B cell (primary cell): ENCODE data around the gene IL1A. TPM values are rescaled to one million over a fixed set of nuclear protein-coding genes. Genes with fewer than 3 reads are reported as not detected.

Experiments used
- ATAC-seq: fragments of 200-7000 bp; cut with Tn5 transposase; one replicate; pipeline ENCODE4 v1.10.0; 2021; ENCODE audit warnings: low read depth, mild to moderate bottlenecking, moderate number of reproducible peaks, moderate library complexity
- CTCF ChIA-PET: fragments of 350-600 bp; sonication (Branson Sonifier 250); formaldehyde crosslinking; loops from one replicate; lab custom pipeline; 2021; ENCODE audit warnings: antibody characterized with exemption, inconsistent platforms; lab: Charles Lee
- POLR2A ChIA-PET: fragments of 350-600 bp; sonication (Branson Sonifier 250); formaldehyde crosslinking; loops from one replicate; lab custom pipeline; 2021; ENCODE audit warnings: antibody characterized with exemption; lab: Charles Lee
- DNase-seq: peaks from one replicate; pipeline ENCODE4 v3.0.0; 2013
- H2AFZ ChIP-seq: 2 replicates; pipeline ENCODE4 v1.6.1; 2012; ENCODE audit warnings: mild to moderate bottlenecking, low read depth, low read length; ENCODE audit not compliant: insufficient read depth, poor library complexity, severe bottlenecking
- H3K27ac ChIP-seq, 2 donors: 1 replicate in 1 of 2; 2 replicates in 1 of 2; pipeline ENCODE4 v1.5.1; 2012 to 2013; ENCODE audit warnings: low read length in 2 of 2, mild to moderate bottlenecking in 2 of 2, moderate library complexity in 1 of 2
- H3K27me3 ChIP-seq, 4 experiments: fragments of 200-600 bp in 1 of 4; sonication (generic) in 1 of 4; replicated peaks in 1 of 4; 1 replicate in 2 of 4; 2 replicates in 2 of 4; pipeline versions ENCODE4 v1.6.1 to v1.7.0; 2013 to 2016; ENCODE audit warnings: low read length in 3 of 4, mild to moderate bottlenecking in 2 of 4, mixed read lengths in 1 of 4, moderate library complexity in 1 of 4; ENCODE audit not compliant: insufficient read depth in 4 of 4, control insufficient read depth in 3 of 4; ENCODE audit errors: control extremely low read depth in 1 of 4
- H3K36me3 ChIP-seq, 2 experiments: replicated peaks in 1 of 2; 1 replicate in 1 of 2; 2 replicates in 1 of 2; pipeline versions ENCODE4 v1.6.1 to v1.7.1; 2013; ENCODE audit warnings: low read length in 1 of 2; ENCODE audit not compliant: insufficient read depth in 2 of 2, control insufficient read depth in 1 of 2; ENCODE audit errors: control extremely low read depth in 1 of 2, extremely low read depth in 1 of 2
- H3K4me1 ChIP-seq, 2 donors: fragments of 200-600 bp in 1 of 2; sonication (generic) in 1 of 2; 1 replicate in 1 of 2; 2 replicates in 1 of 2; pipeline versions ENCODE4 v1.5.1 to v1.6.1; 2013 to 2017; ENCODE audit warnings: low read length in 2 of 2; ENCODE audit not compliant: control insufficient read depth in 2 of 2, insufficient read depth in 2 of 2
- H3K4me2 ChIP-seq: replicated peaks from 2 replicates; pipeline ENCODE3; 2012; ENCODE audit warnings: mild to moderate bottlenecking, low read depth, low read length; ENCODE audit not compliant: poor library complexity, severe bottlenecking
- H3K4me3 ChIP-seq, 5 experiments: fragments of 200-600 bp in 1 of 5; sonication (generic) in 1 of 5; 1 replicate in 3 of 5; 2 replicates in 2 of 5; pipeline versions ENCODE4 v1.5.1 to v1.7.0; 2011 to 2016; ENCODE audit warnings: low read length in 4 of 5, mild to moderate bottlenecking in 4 of 5, low read depth in 2 of 5, control low read depth in 1 of 5, moderate library complexity in 1 of 5; ENCODE audit not compliant: insufficient read depth in 1 of 5; ENCODE audit errors: control extremely low read depth in 1 of 5, extremely low read depth in 1 of 5
- H3K79me2 ChIP-seq: fragments of 200-600 bp; sonication (generic); one replicate; pipeline ENCODE4 v1.6.0; 2016; ENCODE audit warnings: low read length; ENCODE audit not compliant: control insufficient read depth, insufficient read depth
- H3K9ac ChIP-seq: fragments of 200-600 bp; sonication (generic); 2 replicates; pipeline ENCODE4 v1.6.1; 2017; ENCODE audit warnings: mild to moderate bottlenecking, low read length, moderate library complexity
- H3K9me3 ChIP-seq, 3 donors: one replicate each; pipeline versions ENCODE4 v1.6.1 to v1.7.1; 2013; ENCODE audit warnings: low read length in 2 of 3; ENCODE audit not compliant: control insufficient read depth in 2 of 3, insufficient read depth in 1 of 3; ENCODE audit errors: control extremely low read depth in 1 of 3
- H4K20me1 ChIP-seq: 2 replicates; pipeline ENCODE4 v1.6.0; 2012; ENCODE audit warnings: mild to moderate bottlenecking, low read length; ENCODE audit not compliant: insufficient read depth, control insufficient read depth, poor library complexity, severe bottlenecking
- H3K27ac Mint-ChIP-seq: one replicate; pipeline ENCODE4 v1.8.0; 2021; ENCODE audit warnings: mixed read lengths
- H3K27me3 Mint-ChIP-seq: one replicate; pipeline ENCODE4 v1.8.0; 2021; ENCODE audit warnings: mixed read lengths
- H3K4me1 Mint-ChIP-seq: one replicate; pipeline ENCODE4 v1.8.0; 2021; ENCODE audit warnings: mixed read lengths
- H3K4me3 Mint-ChIP-seq: one replicate; pipeline ENCODE4 v1.8.0; 2021; ENCODE audit warnings: mixed read lengths
- H3K9me3 Mint-ChIP-seq: one replicate; pipeline ENCODE4 v1.8.0; 2022; ENCODE audit warnings: mixed read lengths; ENCODE audit not compliant: insufficient read depth
- CTCF ChIP-seq: fragments of 200-600 bp; IDR thresholded peaks from one replicate; pipeline ENCODE4 v1.8.0; 2022; ENCODE audit warnings: antibody characterized with exemption, mild to moderate bottlenecking
- EZH2 ChIP-seq: IDR thresholded peaks from 2 replicates; pipeline ENCODE4 v1.6.1; 2012; ENCODE audit warnings: borderline replicate concordance, low read depth, mild to moderate bottlenecking, moderate library complexity, low read length; ENCODE audit not compliant: insufficient read depth, poor library complexity, severe bottlenecking
- WGBS: methylation state at CpG from one replicate; pipeline ENCODE4 v1.1.5; 2013; ENCODE audit warnings: missing lambda C conversion rate; ENCODE audit not compliant: insufficient coverage; 5-methylcytosine and 5-hydroxymethylcytosine counted together
- intact Hi-C: fragments of 100-400 bp; cut with micrococcal nuclease; formaldehyde crosslinking; loops from one replicate; pipeline ENCODE4 v1.10.0; 2022
- polyA plus RNA-seq: library from polyadenylated mRNA; depleted of rRNA; stranded (reverse); fragments of >200 nt; gene quantifications from 2 replicates; pipeline ENCODE4 v1.2.3, GENCODE V29; 2012
- total RNA-seq, 2 donors: library from RNA; stranded (reverse); fragments of 120-200 nt in 1 of 2; gene quantifications; 1 replicate in 1 of 2; 2 replicates in 1 of 2; pipeline versions ENCODE4 v1.2.3 to v1.2.4, GENCODE V29; 2013 to 2022

The IL1A gene
- total and polyA plus RNA-seq, 2 donors (not counting 1 experiment from before 2014, with no cell fraction given): 0.15 TPM; not detected in 1

GRCh38 chr2:112733871-112734270 is 50.4 kb downstream of the IL1A start:
- ChIA-PET POLR2A (no interaction called here), CTCF (interaction anchor here (19.8 kb wide), 1 partner anchor 104 kb away, joined by 496 read pairs; no protein-coding TSS in a partner anchor)
- no peak overlapping the region for H2AFZ ChIP-seq
- ATAC-seq: no peak
- H3K4me3 ChIP-seq: no peak overlapping the region
- no peak overlapping the region for H3K4me3 Mint-ChIP-seq
- no peaks in the 10 kb centered on the region for H3K79me2 ChIP-seq
- no peak overlapping the region for H3K27ac ChIP-seq
- TF ChIP-seq CTCF (no peak), EZH2 (no peak)
- no peak overlapping the region for H3K27ac Mint-ChIP-seq
- H3K4me1 ChIP-seq: no peaks in the 10 kb centered on the region
- no peaks in the 10 kb centered on the region for H3K9me3 Mint-ChIP-seq
- no peak overlapping the region for H3K9ac ChIP-seq
- no peaks in the 10 kb centered on the region for H3K27me3 Mint-ChIP-seq
- no CpG with 5 or more reads among the region's 1 CpG for WGBS
- H3K9me3 ChIP-seq: no peaks in the 10 kb centered on the region
- no peaks in the 10 kb centered on the region for H4K20me1 ChIP-seq
- H3K27me3 ChIP-seq: no peaks in the 10 kb centered on the region
- no peak overlapping the region for H3K4me2 ChIP-seq
- DNase-seq: no peak
- H3K36me3 ChIP-seq: peaks cover 0 to 4% of the 10 kb centered on the region in 2 experiments
- intact Hi-C loops: no loop called here
- no peaks in the 10 kb centered on the region for H3K4me1 Mint-ChIP-seq

GRCh38 chr2:112733456-112733855 is 50.8 kb downstream of the IL1A start:
- no peaks in the 10 kb centered on the region for H3K4me1 ChIP-seq
- no peak overlapping the region for H3K4me3 Mint-ChIP-seq
- CTCF ChIA-PET: interaction anchor here (19.8 kb wide), 1 partner anchor 103 kb away, joined by 496 read pairs; no protein-coding TSS in a partner anchor
- no peak overlapping the region for H3K27ac ChIP-seq
- TF ChIP-seq CTCF (no peak), EZH2 (no peak)
- no peak for DNase-seq
- H3K36me3 ChIP-seq: no peaks in the 10 kb centered on the region
- no peak for ATAC-seq
- WGBS: 57% methylated on average over 1 of the region's 4 CpGs
- POLR2A ChIA-PET: no interaction called here
- H3K27me3 ChIP-seq: no peaks in the 10 kb centered on the region
- no peaks in the 10 kb centered on the region for H3K9me3 Mint-ChIP-seq
- H2AFZ ChIP-seq: no peak overlapping the region
- H3K4me1 Mint-ChIP-seq: no peaks in the 10 kb centered on the region
- H3K4me2 ChIP-seq: no peak overlapping the region
- H3K9me3 ChIP-seq: no peaks in the 10 kb centered on the region
- no peaks in the 10 kb centered on the region for H4K20me1 ChIP-seq
- no peaks in the 10 kb centered on the region for H3K27me3 Mint-ChIP-seq
- H3K4me3 ChIP-seq: no peak overlapping the region
- intact Hi-C loops: no loop called here
- no peak overlapping the region for H3K9ac ChIP-seq
- no peak overlapping the region for H3K27ac Mint-ChIP-seq
- H3K79me2 ChIP-seq: no peaks in the 10 kb centered on the region
